ENCODE results near the gene DDX54. TPM values are rescaled to one million over a fixed set of nuclear protein-coding genes. Genes with fewer than 3 reads are reported as not detected.
"Not testable (repeated sequence)": the region's sequence is repeated elsewhere in the genome, so short reads cannot be mapped to it uniquely, and the experiment has no call there.

Gene DDX54
- polyA plus RNA-seq, 5 donors: 42.3 to 88.3 (median 54.9) TPM

GRCh38 chr12:113221181-113221996 is 36.1 kb upstream of the DDX54 start, which contains the start of gene TPCN1:
Gene TPCN1, plus strand, starts transcription at chr12:113221464. Its CDS starts 5,389 bp downstream, at chr12:113226853.
- DNase-seq: peak; percentile 100

- DNase-seq: no peak
These were observed 35.4 kb upstream of the DDX54 start for GRCh38 chr12:113220593-113221180.

GRCh38 chr12:113216027-113216426 is 30.7 kb upstream of the DDX54 start:
- DNase-seq: no peak

GRCh38 chr12:113214895-113215400 is 29.7 kb upstream of the DDX54 start:
- DNase-seq: no peak

GRCh38 chr12:113211160-113211559 is 25.9 kb upstream of the DDX54 start:
- DNase-seq: no peak

GRCh38 chr12:113208041-113208934 is 23.0 kb upstream of the DDX54 start:
- no peak for DNase-seq

- DNase-seq: no peak
These were observed 22.3 kb upstream of the DDX54 start for GRCh38 chr12:113207613-113208040.

GRCh38 chr12:113206802-113207201 is 21.5 kb upstream of the DDX54 start:
- DNase-seq: not testable (repeated sequence)

GRCh38 chr12:113204804-113205203 is 19.5 kb upstream of the DDX54 start:
- DNase-seq: no peak

GRCh38 chr12:113203852-113204760 is 18.8 kb upstream of the DDX54 start:
- DNase-seq: no peak

- no peak for DNase-seq
These were observed 17.2 kb upstream of the DDX54 start for GRCh38 chr12:113202300-113203075.

- no peak for DNase-seq
These were observed 16.2 kb upstream of the DDX54 start for GRCh38 chr12:113201187-113202177.

- DNase-seq: no peak
These were observed 14.9 kb upstream of the DDX54 start for GRCh38 chr12:113200021-113200797.

GRCh38 chr12:113198296-113198695 is 13.0 kb upstream of the DDX54 start:
- DNase-seq: no peak

GRCh38 chr12:113197518-113198077 is 12.3 kb upstream of the DDX54 start:
- DNase-seq: no peak

GRCh38 chr12:113196990-113197389 is 11.7 kb upstream of the DDX54 start:
- peak in 1 of 2 donors; percentile 48 for DNase-seq

GRCh38 chr12:113196582-113196981 is 11.3 kb upstream of the DDX54 start:
- no peak for DNase-seq

GRCh38 chr12:113195598-113195997 is 10.3 kb upstream of the DDX54 start:
- DNase-seq: no peak

Measured in right lung (tissue), 5 donors.